ENCODE results near the gene MCL1.

- TF ChIP-seq CSDC2 (CRISPR knock-in tag; IDR thresholded peaks at IDR 0.05) = no peak
- TF ChIP-seq ZNF70 (CRISPR knock-in tag; IDR thresholded peaks at IDR 0.05) = no peak
- no peak for TF ChIP-seq RARB (CRISPR knock-in tag; IDR thresholded peaks at IDR 0.05)
- TF ChIP-seq ZFP3 (CRISPR knock-in tag; IDR thresholded peaks at IDR 0.05) = no peak
- TF ChIP-seq ZFP30 (CRISPR knock-in tag; IDR thresholded peaks at IDR 0.05) = no peak
Observed at GRCh38 chr1:150626150-150626549, 46.7 kb upstream of the MCL1 start.
